Aorta (tissue), 5 donors: ENCODE measurements around the gene SH3RF3. TPM values are rescaled to one million over a fixed set of nuclear protein-coding genes. Genes with fewer than 3 reads are reported as not detected.
A peak's percentile ranks its signal among the peaks of the same experiment; 100 is the strongest.

ENCODE experiments used
- ATAC-seq: fragments of 200-7000 bp; cut with Tn5 transposase; one replicate; pipeline ENCODE4 v1.9.1; 2022; ENCODE audit warnings: moderate library complexity; ENCODE audit not compliant: low FRiP score
- DNase-seq, 2 donors: peaks; one replicate each; pipeline ENCODE4 v3.0.0-alpha.2; 2020
- H3K27ac ChIP-seq, 2 donors: one replicate each; pipeline ENCODE4 v1.5.1; 2013; ENCODE audit warnings: low read length in 2 of 2, mild to moderate bottlenecking in 2 of 2, moderate library complexity in 2 of 2, control low read depth in 1 of 2, inconsistent platforms in 1 of 2, low read depth in 1 of 2
- H3K27me3 ChIP-seq, 2 donors: one replicate each; pipeline ENCODE4 v1.6.1; 2013; ENCODE audit warnings: control low read depth in 1 of 2, low read length in 1 of 2, mild to moderate bottlenecking in 1 of 2, moderate library complexity in 1 of 2; ENCODE audit not compliant: insufficient read depth in 2 of 2, control insufficient read depth in 1 of 2
- H3K36me3 ChIP-seq, 2 donors: one replicate each; pipeline ENCODE4 v1.6.1; 2013; ENCODE audit warnings: control low read depth in 1 of 2, low read length in 1 of 2, mild to moderate bottlenecking in 1 of 2; ENCODE audit not compliant: insufficient read depth in 2 of 2, control insufficient read depth in 1 of 2
- H3K4me1 ChIP-seq, 2 donors: one replicate each; pipeline ENCODE4 v1.6.1; 2013; ENCODE audit warnings: low read length in 2 of 2, control low read depth in 1 of 2, mild to moderate bottlenecking in 1 of 2, moderate library complexity in 1 of 2; ENCODE audit not compliant: insufficient read depth in 2 of 2, control insufficient read depth in 1 of 2
- H3K4me3 ChIP-seq, 2 donors: one replicate each; pipeline ENCODE4 v1.5.1; 2013; ENCODE audit warnings: low read length in 2 of 2, control low read depth in 1 of 2, mild to moderate bottlenecking in 1 of 2
- H3K9me3 ChIP-seq: one replicate; pipeline ENCODE4 v1.6.1; 2013; ENCODE audit warnings: mild to moderate bottlenecking, low read length; ENCODE audit not compliant: control insufficient read depth
- WGBS, 2 donors: extraction: QIAGEN DNeasy Blood & Tissue Kit; methylation state at CpG; one replicate each; pipeline ENCODE4 v1.1.7; 2013; 5-methylcytosine and 5-hydroxymethylcytosine counted together
- intact Hi-C, 2 donors: fragments of 100-400 bp; cut with DNase I; formaldehyde crosslinking; loops; one replicate each; pipeline versions ENCODE4 v1.14.2 to v1.15.0; 2022
- polyA plus RNA-seq, 2 donors: library from polyadenylated mRNA; stranded (reverse); fragments of 200-250 nt; gene quantifications; one replicate each; pipeline ENCODE4 v1.2.3, GENCODE V29; 2013
- total RNA-seq, 2 donors: library from RNA; stranded (reverse); fragmentation: NEBNext Ultra II Directional; extraction: Animal tissue kit (Norgen Biotek cat#: 25700); gene quantifications; one replicate each; pipeline ENCODE4 v1.2.1, GENCODE V29; 2021
- donor health status: healthy with polysubstance abuse.
- donor health status: Bipolar disorder and iron deficiency.
- donor health status: DM: no; HTN: no; CAD: no.
- donor health status: DM: no; HTN: no; CAD: no.
- donor health status: DM: yes; HTN: yes; CAD: no.

The SH3RF3 gene
- total and polyA plus RNA-seq, 4 donors, result 3.1 to 24.4 (median 18.0) TPM

DNA sequence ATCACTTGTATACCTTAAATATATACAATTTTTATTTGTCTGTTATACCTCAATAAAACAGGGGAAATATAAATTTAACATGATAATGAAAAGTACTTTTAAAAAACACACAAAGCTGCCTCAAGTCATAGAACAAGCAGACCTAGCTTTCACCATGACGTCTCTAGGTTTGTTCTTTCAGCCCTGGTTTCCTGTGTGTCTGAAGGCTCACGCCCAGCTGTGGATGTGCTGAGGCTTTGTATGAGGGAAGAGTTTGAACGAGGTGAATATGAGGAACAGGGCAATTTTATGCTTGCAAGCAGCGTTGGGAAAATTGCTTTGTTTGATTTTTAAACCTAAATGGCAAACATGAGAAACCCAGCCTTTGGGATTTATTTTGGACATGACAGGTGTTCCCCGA, 15.3 kb downstream of the SH3RF3 start:
- Histone ChIP-seq H3K27ac (no peak overlapping the region), H3K4me1 (no peaks in the 10 kb centered on the region), H3K4me3 (no peak overlapping the region), H3K27me3 (no peaks in the 10 kb centered on the region), H3K36me3 (no peaks in the 10 kb centered on the region), H3K9me3 (no peaks in the 10 kb centered on the region)
- DNase-seq (peak in 1 of 2 donors; percentile 15), ATAC-seq (no peak)
- intact Hi-C loops, result no loop called here
- WGBS, 2 donors, result 77 to 78% methylated on average over 5 of the region's 5 CpGs

DNA sequence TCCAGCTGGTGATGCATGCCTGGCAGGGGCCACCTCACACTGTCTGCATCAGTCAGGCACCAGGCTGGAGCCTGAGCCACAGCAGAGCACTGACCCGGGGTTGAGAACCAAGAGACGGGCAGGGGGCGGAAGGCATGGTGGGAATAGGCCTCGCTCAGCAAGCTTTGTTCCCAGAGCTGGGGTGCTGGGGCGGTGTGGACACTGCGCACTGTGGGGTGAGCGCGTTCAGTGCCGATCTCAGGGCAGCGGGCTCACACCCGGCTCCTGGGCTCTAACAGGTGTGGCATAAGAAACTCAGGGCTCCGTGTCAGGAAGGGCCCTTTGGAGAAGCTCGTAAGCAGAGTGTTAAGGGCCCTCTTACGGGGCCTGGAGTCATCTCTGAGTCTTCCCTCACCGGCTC, 15.7 kb downstream of the SH3RF3 start:
- 96% methylated on average over 15 of the region's 15 CpGs for WGBS, 2 donors
- peak in 1 of 2 donors; percentile 54 for DNase-seq
- Histone ChIP-seq H3K9me3 (no peaks in the 10 kb centered on the region), H3K36me3 (no peaks in the 10 kb centered on the region), H3K4me1 (no peaks in the 10 kb centered on the region), H3K4me3 (no peak overlapping the region), H3K27me3 (no peaks in the 10 kb centered on the region), H3K27ac (no peak overlapping the region)
- intact Hi-C loops, result no loop called here
- ATAC-seq, result no peak

DNA sequence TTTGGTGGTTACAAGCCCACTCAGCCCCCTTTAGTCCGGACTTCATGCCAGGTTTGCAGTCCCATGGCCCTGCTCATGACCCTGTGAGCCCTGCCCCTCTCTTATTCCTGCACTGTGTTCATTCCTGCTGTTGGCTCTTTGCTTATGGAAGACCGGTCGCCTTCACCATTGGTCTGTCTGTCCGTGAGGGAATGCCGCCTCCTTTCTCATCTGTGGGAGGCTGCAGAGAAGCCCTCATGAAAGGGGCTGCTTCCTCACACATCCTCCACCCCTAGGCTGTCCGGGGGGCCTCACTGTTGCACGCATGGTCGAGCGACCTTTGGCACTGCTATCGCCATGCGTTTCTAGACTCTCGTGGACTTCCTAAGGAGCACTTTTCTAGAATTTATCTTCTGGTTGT, 16.3 kb downstream of the SH3RF3 start:
- H3K4me1 ChIP-seq, result no peaks in the 10 kb centered on the region
- DNase-seq (peak in 1 of 2 donors; percentile 51), ATAC-seq (no peak)
- no peaks in the 10 kb centered on the region for H3K36me3 ChIP-seq
- intact Hi-C loops, result no loop called here
- H3K4me3 ChIP-seq, result no peak overlapping the region
- no peaks in the 10 kb centered on the region for H3K27me3 ChIP-seq
- H3K9me3 ChIP-seq, result no peaks in the 10 kb centered on the region
- WGBS, 2 donors, result 89 to 95% methylated on average over 12 of the region's 12 CpGs
- H3K27ac ChIP-seq, result no peak overlapping the region

DNA sequence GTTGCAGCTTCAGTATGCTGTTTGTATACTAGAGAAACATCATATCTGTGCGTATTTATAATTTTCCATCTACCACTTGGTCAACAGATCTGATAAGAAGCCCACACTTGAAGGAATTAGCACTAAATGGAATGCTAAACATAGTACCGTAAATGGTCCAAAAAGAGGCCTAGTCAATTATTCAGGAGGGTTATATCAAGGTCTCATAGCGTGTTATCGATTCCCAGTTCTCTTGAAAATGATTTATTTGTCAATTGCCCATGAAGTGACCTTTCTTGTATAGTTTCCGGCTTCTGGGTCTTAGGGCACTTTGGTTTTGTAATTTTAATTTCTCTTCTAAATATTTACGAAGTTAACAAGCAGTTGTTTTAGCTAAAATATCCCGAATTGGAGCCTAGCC, 18.4 kb downstream of the SH3RF3 start:
- Histone ChIP-seq H3K4me3 (no peak overlapping the region), H3K4me1 (no peaks in the 10 kb centered on the region), H3K27ac (no peak overlapping the region), H3K36me3 (no peaks in the 10 kb centered on the region), H3K9me3 (no peaks in the 10 kb centered on the region), H3K27me3 (no peaks in the 10 kb centered on the region)
- 95 to 97% methylated on average over 7 of the region's 7 CpGs for WGBS, 2 donors
- intact Hi-C loops, result no loop called here
- DNase-seq, result no peak
- ATAC-seq, result no peak

DNA sequence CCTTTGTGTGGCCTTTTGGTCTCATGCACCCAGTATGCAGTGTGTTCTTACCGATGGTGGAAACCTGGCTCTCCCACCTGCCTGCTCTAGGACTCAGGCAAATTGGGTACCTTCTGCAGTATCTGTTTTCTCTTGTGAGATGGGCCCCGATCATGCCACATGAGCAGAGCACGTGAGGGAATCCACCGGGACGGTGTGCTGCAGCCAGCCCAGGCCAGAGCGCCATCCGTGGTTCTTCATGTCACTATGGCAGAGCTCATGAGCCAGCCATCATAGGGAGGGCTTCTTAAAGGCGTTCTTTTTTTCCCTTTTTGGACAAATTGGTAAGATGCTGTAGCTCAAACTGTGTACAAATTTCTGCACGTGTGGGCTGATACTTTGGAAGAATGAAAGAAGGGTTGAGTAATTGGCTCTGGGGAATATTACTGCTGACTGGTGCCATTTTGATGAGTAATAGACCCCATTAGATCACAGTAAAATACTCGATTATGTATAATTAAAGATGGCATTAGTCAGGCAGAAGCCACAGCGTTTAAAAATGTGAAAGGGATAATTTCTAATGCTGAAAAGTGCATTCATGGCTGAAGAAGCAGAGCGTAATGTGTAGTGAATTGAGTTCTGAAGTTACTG, 19.2 kb downstream of the SH3RF3 start:
- Histone ChIP-seq H3K4me3 (no peak overlapping the region), H3K36me3 (no peaks in the 10 kb centered on the region), H3K4me1 (no peaks in the 10 kb centered on the region), H3K27me3 (no peaks in the 10 kb centered on the region), H3K27ac (no peak overlapping the region), H3K9me3 (no peaks in the 10 kb centered on the region)
- ATAC-seq, result no peak
- intact Hi-C loops, result no loop called here
- peak in 1 of 2 donors; percentile 46 for DNase-seq
- 74 to 75% methylated on average over 12 of the region's 12 CpGs for WGBS, 2 donors

DNA sequence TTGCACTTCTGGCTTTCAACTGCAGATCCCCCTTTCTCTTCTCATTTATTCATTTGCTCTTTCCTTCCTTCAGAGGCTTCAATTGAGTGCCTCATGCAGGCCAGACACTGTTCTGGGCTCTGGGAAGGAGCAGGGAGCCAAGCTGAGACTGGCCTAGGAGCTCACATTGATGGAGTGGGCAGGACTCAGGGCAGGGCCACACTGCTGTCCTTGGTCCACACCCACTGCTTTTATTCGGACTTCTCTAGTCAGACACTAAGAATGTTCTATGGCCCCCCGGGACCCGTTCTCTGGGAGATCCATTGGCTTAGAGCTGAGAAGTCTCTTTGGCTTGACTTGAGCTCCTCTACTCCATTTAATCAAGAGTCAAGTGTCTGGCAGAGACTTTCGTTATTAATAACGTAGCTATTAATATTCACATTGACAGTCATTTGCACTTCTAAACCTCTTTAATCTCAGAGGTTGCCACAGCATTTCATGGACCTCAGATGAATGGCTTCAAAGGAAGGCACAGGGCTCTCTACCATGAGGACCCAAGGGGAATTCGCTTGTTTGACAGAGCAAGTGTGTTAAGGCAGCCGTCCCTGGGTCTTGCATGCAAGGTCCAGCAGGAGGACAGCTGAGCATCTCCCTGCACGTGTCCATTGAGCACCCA, 20.1 kb downstream of the SH3RF3 start:
- Histone ChIP-seq H3K9me3 (no peaks in the 10 kb centered on the region), H3K36me3 (no peaks in the 10 kb centered on the region), H3K4me1 (no peaks in the 10 kb centered on the region), H3K4me3 (no peak overlapping the region), H3K27me3 (no peaks in the 10 kb centered on the region), H3K27ac (no peak overlapping the region)
- DNase-seq (peak in 1 of 2 donors; percentile 47), ATAC-seq (no peak)
- intact Hi-C loops, result no loop called here
- 76 to 77% methylated on average over 8 of the region's 8 CpGs for whole genome bisulfite sequencing, 2 donors

DNA sequence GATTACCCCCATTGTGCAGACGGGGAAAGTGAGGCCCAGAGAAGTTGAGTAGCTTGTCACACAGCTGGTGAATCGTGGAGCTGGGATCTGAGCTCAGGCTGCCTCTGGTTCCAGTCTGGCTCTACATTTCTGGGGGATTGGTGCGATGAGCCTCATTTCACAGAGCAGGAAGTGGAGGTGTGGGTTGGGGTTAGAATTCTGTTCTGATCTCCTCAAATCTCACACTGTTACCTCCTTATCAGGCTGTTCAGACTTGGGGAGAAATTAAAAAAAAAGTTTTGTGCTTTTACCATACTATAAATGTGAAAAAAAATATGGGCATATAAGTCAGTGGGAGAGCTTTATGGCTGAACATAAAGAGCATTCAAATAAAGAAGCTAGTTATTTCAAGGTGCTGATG, 21.6 kb downstream of the SH3RF3 start:
- ATAC-seq (no peak), DNase-seq (peak in 1 of 2 donors; percentile 30)
- Histone ChIP-seq H3K9me3 (no peaks in the 10 kb centered on the region), H3K4me1 (no peaks in the 10 kb centered on the region), H3K27me3 (no peaks in the 10 kb centered on the region), H3K4me3 (no peak overlapping the region), H3K36me3 (no peaks in the 10 kb centered on the region), H3K27ac (no peak overlapping the region)
- WGBS, 2 donors, result 93 to 97% methylated on average over 3 of the region's 3 CpGs
- intact Hi-C loops, result no loop called here

DNA sequence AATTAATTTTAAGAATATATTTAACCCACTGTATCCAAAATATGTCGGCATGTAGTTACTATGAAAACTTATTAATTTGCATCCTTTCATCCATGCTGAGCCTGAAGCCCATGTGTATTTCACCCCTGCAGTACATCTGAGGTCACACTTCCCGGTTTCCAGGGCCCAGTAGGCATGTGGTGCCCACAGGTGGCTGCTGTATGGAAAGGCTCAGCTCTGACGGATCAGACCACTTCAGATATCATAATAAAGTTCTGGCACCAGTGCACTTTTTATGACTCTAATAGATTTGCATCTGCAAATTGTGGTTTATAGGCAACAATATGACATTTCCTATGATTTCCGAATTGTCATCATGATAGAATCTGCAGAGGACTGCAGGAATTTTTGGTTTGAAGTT, 22.5 kb downstream of the SH3RF3 start:
- 71 to 74% methylated on average over 4 of the region's 4 CpGs for WGBS, 2 donors
- Histone ChIP-seq H3K9me3 (no peaks in the 10 kb centered on the region), H3K27me3 (no peaks in the 10 kb centered on the region), H3K4me1 (no peaks in the 10 kb centered on the region), H3K27ac (no peak overlapping the region), H3K36me3 (no peaks in the 10 kb centered on the region), H3K4me3 (no peak overlapping the region)
- ATAC-seq (no peak), DNase-seq (no peak)
- intact Hi-C loops, result no loop called here
